Breast epithelium (tissue), 4 donors: ENCODE measurements around the gene ZNF850. TPM values are rescaled to one million over a fixed set of nuclear protein-coding genes. Genes with fewer than 3 reads are reported as not detected.
"Not testable (repeated sequence)": the region's sequence is repeated elsewhere in the genome, so short reads cannot be mapped to it uniquely, and the experiment has no call there.

Source experiments
- DNase-seq, 2 donors: peaks; one replicate each; pipeline ENCODE4 v3.0.0-alpha.2; 2019; ENCODE audit warnings: low spot score in 2 of 2
- H3K27ac ChIP-seq, 2 donors: fragments of 200-600 bp; sonication (generic) in 1 of 2; one replicate each; pipeline ENCODE4 v1.5.1; 2016 to 2019; ENCODE audit warnings: mild to moderate bottlenecking in 1 of 2
- H3K27me3 ChIP-seq, 2 donors: fragments of 200-600 bp; sonication (generic) in 1 of 2; one replicate each; pipeline versions ENCODE4 v1.5.1 to v1.6.0; 2017 to 2019; ENCODE audit warnings: control low read depth in 1 of 2, mild to moderate bottlenecking in 1 of 2
- H3K36me3 ChIP-seq: fragments of 200-600 bp; one replicate; pipeline ENCODE4 v1.5.1; 2019
- H3K4me1 ChIP-seq, 2 donors: fragments of 200-600 bp; sonication (generic); one replicate each; pipeline ENCODE4 v1.5.1; 2016 to 2019; ENCODE audit warnings: control low read depth in 1 of 2
- H3K4me3 ChIP-seq, 3 donors: fragments of 200-600 bp; sonication (generic); 1 replicate in 2 of 3; 2 replicates in 1 of 3; pipeline ENCODE4 v1.5.1; 2016 to 2019; ENCODE audit warnings: mild to moderate bottlenecking in 3 of 3, moderate library complexity in 2 of 3
- H3K9me3 ChIP-seq, 2 donors: fragments of 200-600 bp; sonication (generic) in 1 of 2; one replicate each; pipeline ENCODE4 v1.5.1; 2016 to 2019; ENCODE audit warnings: control low read depth in 1 of 2
- POLR2A ChIP-seq: fragments of 450-650 bp; IDR thresholded peaks from one replicate; pipeline ENCODE4 v1.6.1; 2016; ENCODE audit warnings: antibody characterized with exemption, mild to moderate bottlenecking, moderate library complexity
- POLR2AphosphoS5 ChIP-seq, 3 donors: sonication (generic); formaldehyde crosslinking; IDR thresholded peaks; one replicate each; pipeline ENCODE4 v1.6.1; 2017; ENCODE audit warnings: antibody characterized with exemption in 3 of 3
- intact Hi-C: fragments of 100-400 bp; cut with DNase I; formaldehyde crosslinking; loops from one replicate; pipeline ENCODE4 v1.15.1; 2023; ENCODE audit warnings: low total_unique reads
- total RNA-seq, 3 donors: library from RNA; depleted of rRNA; stranded (reverse); fragments of >200 nt; gene quantifications; one replicate each; pipeline ENCODE4 v1.1.0, GENCODE V29; 2016
- TF ChIP-seq, protein P1 (sequence below), 3 donors: fragments of 450-650 bp; IDR thresholded peaks; one replicate each; pipeline ENCODE4 v1.5.1; 2016 to 2017; ENCODE audit warnings: antibody characterized with exemption in 3 of 3, mild to moderate bottlenecking in 3 of 3, moderate library complexity in 3 of 3

The ZNF850 gene
- total RNA-seq, 3 donors from 2014 or later: 2.3 to 8.5 (median 2.4) TPM

DNA sequence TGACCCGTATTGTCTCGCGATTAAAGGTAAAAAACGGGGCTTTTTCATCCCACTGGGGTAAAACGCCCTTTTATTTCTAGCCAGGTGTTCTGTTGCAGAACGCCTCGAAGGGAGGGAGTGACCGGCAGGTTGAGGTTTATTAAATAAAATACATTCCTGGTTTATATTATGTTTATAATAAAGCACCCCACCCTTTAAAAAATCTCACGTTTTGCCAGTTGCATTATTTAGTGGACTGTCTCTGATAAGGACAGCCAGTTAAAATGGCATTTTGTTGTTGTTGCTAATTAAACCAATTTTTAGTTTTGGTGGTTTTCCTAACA is 25.1 kb upstream of the ZNF850 start:
- intact Hi-C loops: no loop called here
- H3K4me1 ChIP-seq: no peaks in the 10 kb centered on the region
- DNase-seq: no peak
- no peaks in the 10 kb centered on the region for H3K36me3 ChIP-seq
- TF ChIP-seq, protein P1, sequence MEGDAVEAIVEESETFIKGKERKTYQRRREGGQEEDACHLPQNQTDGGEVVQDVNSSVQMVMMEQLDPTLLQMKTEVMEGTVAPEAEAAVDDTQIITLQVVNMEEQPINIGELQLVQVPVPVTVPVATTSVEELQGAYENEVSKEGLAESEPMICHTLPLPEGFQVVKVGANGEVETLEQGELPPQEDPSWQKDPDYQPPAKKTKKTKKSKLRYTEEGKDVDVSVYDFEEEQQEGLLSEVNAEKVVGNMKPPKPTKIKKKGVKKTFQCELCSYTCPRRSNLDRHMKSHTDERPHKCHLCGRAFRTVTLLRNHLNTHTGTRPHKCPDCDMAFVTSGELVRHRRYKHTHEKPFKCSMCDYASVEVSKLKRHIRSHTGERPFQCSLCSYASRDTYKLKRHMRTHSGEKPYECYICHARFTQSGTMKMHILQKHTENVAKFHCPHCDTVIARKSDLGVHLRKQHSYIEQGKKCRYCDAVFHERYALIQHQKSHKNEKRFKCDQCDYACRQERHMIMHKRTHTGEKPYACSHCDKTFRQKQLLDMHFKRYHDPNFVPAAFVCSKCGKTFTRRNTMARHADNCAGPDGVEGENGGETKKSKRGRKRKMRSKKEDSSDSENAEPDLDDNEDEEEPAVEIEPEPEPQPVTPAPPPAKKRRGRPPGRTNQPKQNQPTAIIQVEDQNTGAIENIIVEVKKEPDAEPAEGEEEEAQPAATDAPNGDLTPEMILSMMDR (IDR thresholded peaks at IDR 0.05): no peak
- no peak for TF ChIP-seq POLR2AphosphoS5 (IDR thresholded peaks at IDR 0.05)
- H3K27ac ChIP-seq: peak overlapping the region; percentile 81 to 89
- peaks cover 66 to 69% of the 10 kb centered on the region in 2 donors for H3K9me3 ChIP-seq
- peak overlapping the region; percentile 59 to 84 (median 67) for H3K4me3 ChIP-seq
- no peaks in the 10 kb centered on the region for H3K27me3 ChIP-seq

DNA sequence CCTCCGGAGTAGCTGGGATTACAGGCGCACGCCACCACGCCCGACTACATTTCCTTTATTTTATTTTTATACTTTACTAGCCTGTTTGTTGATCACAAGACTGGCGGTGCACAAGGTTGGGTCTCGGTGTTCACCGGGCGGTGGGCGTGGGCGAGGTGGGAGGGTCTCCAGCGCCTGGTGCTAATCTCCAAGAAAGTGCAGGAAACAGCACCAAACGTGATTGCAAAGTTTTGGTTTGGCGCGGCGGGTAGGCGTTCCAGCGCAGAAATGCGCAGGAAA is 24.0 kb upstream of the ZNF850 start:
- no peak for DNase-seq
- Histone ChIP-seq H3K27me3 (no peaks in the 10 kb centered on the region), H3K27ac (peak overlapping the region; percentile 81 to 89), H3K4me3 (peak overlapping the region; percentile 59 to 84 (median 67)), H3K4me1 (no peaks in the 10 kb centered on the region), H3K36me3 (no peaks in the 10 kb centered on the region), H3K9me3 (peaks cover 63 to 65% of the 10 kb centered on the region in 2 donors)
- TF ChIP-seq POLR2AphosphoS5 (IDR thresholded peaks at IDR 0.05) (no peak), POLR2A (no peak)
- TF ChIP-seq, protein P1 (IDR thresholded peaks at IDR 0.05): no peak
- intact Hi-C loops: no loop called here

DNA sequence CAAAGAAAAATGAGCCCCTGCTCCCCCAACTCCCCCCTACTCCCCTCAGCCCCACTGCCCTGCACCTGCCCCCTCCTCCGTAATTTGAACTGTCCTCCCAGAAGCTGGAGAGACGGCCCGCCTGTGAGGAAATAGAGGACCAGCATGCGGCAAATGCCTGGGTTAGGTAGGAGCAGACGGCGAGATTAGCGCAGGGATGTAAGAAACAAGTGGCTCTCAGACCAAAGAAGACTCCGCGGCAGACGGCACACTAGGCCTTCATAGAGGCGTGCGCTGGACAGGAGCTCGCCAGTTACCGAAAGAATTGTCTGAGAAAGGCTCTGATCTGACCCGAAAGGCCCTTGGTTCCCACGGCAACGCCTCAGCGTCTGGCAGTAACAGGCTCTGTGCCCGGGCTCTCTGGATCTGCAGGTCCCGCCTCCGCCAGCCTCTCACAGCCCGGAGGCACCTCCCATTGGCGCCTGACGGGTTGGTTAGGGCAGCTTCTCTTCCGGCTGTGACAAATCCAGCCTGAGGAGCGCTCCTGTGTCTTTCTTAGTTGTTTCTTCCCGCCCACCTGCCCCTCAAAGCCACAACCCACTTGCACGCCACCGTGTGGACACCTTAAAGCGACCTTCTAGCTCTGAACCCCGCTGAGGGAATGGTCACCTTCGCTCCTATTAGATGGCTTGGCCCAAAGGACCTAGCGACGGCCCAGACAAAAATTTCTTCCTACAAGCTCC is 19.0 kb upstream of the ZNF850 start:
- peak overlapping the region in 1 of 2 donors; percentile 36 for H3K27ac ChIP-seq
- intact Hi-C loops, H3K36me3 ChIP-seq, H3K4me1 ChIP-seq, DNase-seq, H3K27me3 ChIP-seq: not testable (repeated sequence)
- H3K9me3 ChIP-seq: peaks cover 42 to 50% of the 10 kb centered on the region in 2 donors
- H3K4me3 ChIP-seq: peak overlapping the region in 2 of 3 donors; percentile 35 to 49

DNA sequence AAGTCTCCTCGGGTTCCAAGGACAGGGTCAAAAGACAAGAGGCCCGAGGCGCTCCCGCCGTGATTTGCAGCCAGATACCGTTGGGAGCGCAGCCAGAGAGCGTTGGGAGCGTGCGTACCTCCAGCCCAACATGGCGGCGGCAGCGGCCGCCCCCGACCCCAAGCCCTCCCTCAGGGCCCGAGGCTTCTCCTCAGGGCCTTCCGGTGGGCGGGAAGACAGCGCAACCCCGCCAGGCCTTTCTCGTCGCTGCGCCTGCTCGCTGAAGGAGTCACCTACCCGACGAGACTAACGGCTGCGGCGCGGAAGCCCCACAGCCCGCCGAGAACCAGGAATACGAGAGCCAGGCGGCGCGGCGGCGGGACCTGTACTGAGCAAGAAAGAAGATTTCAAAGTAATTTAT is 3.2 kb upstream of the ZNF850 start:
- peak in 1 of 2 donors; percentile 54 for DNase-seq
- intact Hi-C loops: no loop called here
- H3K4me3 ChIP-seq: peak overlapping the region; percentile 18 to 57 (median 57)
- peak overlapping the region; percentile 77 to 80 for H3K27ac ChIP-seq
- TF ChIP-seq POLR2A: no peak
- TF ChIP-seq, protein P1 (IDR thresholded peaks at IDR 0.05): no peak
- TF ChIP-seq POLR2AphosphoS5 (IDR thresholded peaks at IDR 0.05): no peak
- H3K4me1 ChIP-seq: no peaks in the 10 kb centered on the region
- no peaks in the 10 kb centered on the region for H3K36me3 ChIP-seq
- H3K9me3 ChIP-seq: peaks cover 15 to 22% of the 10 kb centered on the region in 2 donors
- no peaks in the 10 kb centered on the region for H3K27me3 ChIP-seq

DNA sequence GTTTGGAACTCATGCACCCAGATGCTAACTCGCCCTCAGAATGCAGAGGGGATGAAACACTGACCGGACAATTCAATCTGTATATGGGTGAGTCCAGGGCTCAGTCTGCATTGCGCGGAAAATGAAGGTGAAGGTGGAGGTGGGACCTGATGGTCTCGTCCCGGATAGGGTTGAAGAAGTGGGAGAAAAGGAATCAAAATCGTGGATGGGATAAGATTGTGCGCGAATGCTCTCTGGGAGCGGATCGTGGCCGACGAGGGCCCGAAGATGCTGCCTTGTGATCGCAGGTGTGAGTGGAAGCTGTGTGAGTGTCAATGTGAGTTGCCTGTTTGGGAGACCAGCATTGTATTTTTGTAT is 594 bp upstream of the ZNF850 start:
- intact Hi-C loops: no loop called here
- TF ChIP-seq, protein P1 (IDR thresholded peaks at IDR 0.05): no peak
- no peak for TF ChIP-seq POLR2AphosphoS5 (IDR thresholded peaks at IDR 0.05)
- no peak for TF ChIP-seq POLR2A
- Histone ChIP-seq H3K4me1 (no peaks in the 10 kb centered on the region), H3K9me3 (peaks cover 23 to 29% of the 10 kb centered on the region in 2 donors), H3K36me3 (no peaks in the 10 kb centered on the region), H3K4me3 (peak overlapping the region; percentile 79 to 83 (median 80)), H3K27ac (peak overlapping the region; percentile 84), H3K27me3 (no peaks in the 10 kb centered on the region)
- no peak for DNase-seq
